Loucy (cell line): ENCODE results near the gene GATB.

ENCODE experiments used
- H2AFZ ChIP-seq: fragments of 200-600 bp; sonication (generic); 2 replicates; pipeline ENCODE4 v1.6.0; 2016; ENCODE audit warnings: antibody characterized with exemption, mild to moderate bottlenecking, low read length, moderate library complexity
- H3F3A ChIP-seq: fragments of 200-600 bp; 2 replicates; pipeline ENCODE4 v1.6.0; 2016; ENCODE audit warnings: antibody characterized with exemption, low read depth, mild to moderate bottlenecking
- H3K27me3 ChIP-seq: fragments of 200-600 bp; sonication (generic); 2 replicates; pipeline ENCODE4 v1.6.1; 2014; ENCODE audit warnings: low read length, mild to moderate bottlenecking; ENCODE audit not compliant: insufficient read depth, poor library complexity, severe bottlenecking
- H3K36me3 ChIP-seq: fragments of 200-600 bp; sonication (generic); 2 replicates; pipeline ENCODE4 v1.6.1; 2016; ENCODE audit warnings: low read length; ENCODE audit not compliant: insufficient read depth
- H3K4me1 ChIP-seq: fragments of 200-600 bp; sonication (generic); 2 replicates; pipeline ENCODE4 v1.5.1; 2014; ENCODE audit warnings: low read length, mild to moderate bottlenecking; ENCODE audit not compliant: insufficient read depth, poor library complexity, severe bottlenecking
- H3K4me2 ChIP-seq: fragments of 200-600 bp; sonication (generic); 2 replicates; pipeline ENCODE4 v1.6.0; 2014; ENCODE audit warnings: antibody characterized with exemption, low read length, low read depth, mild to moderate bottlenecking; ENCODE audit not compliant: poor library complexity, severe bottlenecking
- H3K4me3 ChIP-seq: fragments of 200-600 bp; sonication (generic); 2 replicates; pipeline ENCODE4 v1.5.1; 2014; ENCODE audit warnings: low read length, mild to moderate bottlenecking, mixed read lengths; ENCODE audit not compliant: poor library complexity, severe bottlenecking
- H3K79me2 ChIP-seq: fragments of 200-600 bp; sonication (generic); 2 replicates; pipeline ENCODE4 v1.6.1; 2014; ENCODE audit warnings: low read length; ENCODE audit not compliant: insufficient read depth
- H3K9ac ChIP-seq: fragments of 200-600 bp; sonication (generic); 2 replicates; pipeline ENCODE4 v1.6.0; 2014; ENCODE audit warnings: mild to moderate bottlenecking, low read depth, low read length, moderate library complexity; ENCODE audit not compliant: poor library complexity, severe bottlenecking
- H3K9me2 ChIP-seq: fragments of 200-600 bp; sonication (generic); replicated peaks from 2 replicates; pipeline ENCODE4 v1.6.1; 2016; ENCODE audit warnings: low read depth, low read length, mixed read lengths
- H3K9me3 ChIP-seq: fragments of 200-600 bp; sonication (generic); 2 replicates; pipeline ENCODE4 v1.6.1; 2014; ENCODE audit warnings: mild to moderate bottlenecking, antibody characterized with exemption, low read length, low read depth; ENCODE audit not compliant: insufficient read depth
- H4K20me1 ChIP-seq: fragments of 200-600 bp; sonication (generic); 2 replicates; pipeline ENCODE4 v1.6.0; 2014; ENCODE audit warnings: antibody characterized with exemption, low read length, mild to moderate bottlenecking; ENCODE audit not compliant: insufficient read depth, poor library complexity, severe bottlenecking
- CTCF ChIP-seq: fragments of 200-600 bp; sonication (generic); conservative IDR thresholded peaks from 2 replicates; pipeline ENCODE4 v1.5.1; 2014; ENCODE audit warnings: mild to moderate bottlenecking, antibody characterized with exemption, low read length
- EZH2phosphoT487 ChIP-seq: fragments of 200-600 bp; IDR thresholded peaks from 2 replicates; pipeline ENCODE4 v1.6.1; 2018; ENCODE audit warnings: antibody characterized with exemption, mild to moderate bottlenecking, moderate library complexity, borderline replicate concordance

GATB gene

GRCh38 chr4:151657896-151658295, 102.9 kb downstream of the GATB start:
- TF ChIP-seq EZH2phosphoT487, result no peak
- no peak for TF ChIP-seq CTCF
- Histone ChIP-seq H3K36me3 (no peaks in the 10 kb centered on the region), H3K4me3 (no peak overlapping the region), H4K20me1 (no peaks in the 10 kb centered on the region), H3K4me1 (peaks cover 23% of the 10 kb centered on the region), H3F3A (no peaks in the 10 kb centered on the region), H3K79me2 (no peaks in the 10 kb centered on the region), H3K27me3 (no peaks in the 10 kb centered on the region), H2AFZ (0 out of 2 replicates have a peak overlapping the region, but pooled peaks have one; percentile 37), H3K9me3 (no peaks in the 10 kb centered on the region), H3K9ac (no peak overlapping the region), H3K9me2 (no peaks in the 10 kb centered on the region), H3K4me2 (no peak overlapping the region)

- H3F3A ChIP-seq, result no peaks in the 10 kb centered on the region
- H3K27me3 ChIP-seq, result no peaks in the 10 kb centered on the region
- H2AFZ ChIP-seq, result no peak overlapping the region
- no peak overlapping the region for H3K9ac ChIP-seq
- no peak overlapping the region for H3K4me2 ChIP-seq
- no peaks in the 10 kb centered on the region for H4K20me1 ChIP-seq
- no peaks in the 10 kb centered on the region for H3K9me3 ChIP-seq
- H3K4me1 ChIP-seq, result peaks cover 23% of the 10 kb centered on the region
- TF ChIP-seq CTCF (no peak), EZH2phosphoT487 (no peak)
- no peaks in the 10 kb centered on the region for H3K36me3 ChIP-seq
- H3K9me2 ChIP-seq, result no peaks in the 10 kb centered on the region
- no peak overlapping the region for H3K4me3 ChIP-seq
- no peaks in the 10 kb centered on the region for H3K79me2 ChIP-seq
These were observed 104.7 kb downstream of the GATB start for GRCh38 chr4:151656058-151656457.

GRCh38 chr4:151653548-151653918, 107.3 kb downstream of the GATB start:
- H3K79me2 ChIP-seq, result no peaks in the 10 kb centered on the region
- H2AFZ ChIP-seq, result no peak overlapping the region
- no peak overlapping the region for H3K4me2 ChIP-seq
- no peaks in the 10 kb centered on the region for H3K9me2 ChIP-seq
- no peaks in the 10 kb centered on the region for H3K27me3 ChIP-seq
- no peak overlapping the region for H3K9ac ChIP-seq
- no peaks in the 10 kb centered on the region for H3K36me3 ChIP-seq
- no peaks in the 10 kb centered on the region for H3F3A ChIP-seq
- H3K4me1 ChIP-seq, result peaks cover 4% of the 10 kb centered on the region
- H3K4me3 ChIP-seq, result no peak overlapping the region
- no peak for TF ChIP-seq CTCF
- no peak for TF ChIP-seq EZH2phosphoT487
- H4K20me1 ChIP-seq, result no peaks in the 10 kb centered on the region
- H3K9me3 ChIP-seq, result no peaks in the 10 kb centered on the region
